H1 (cell line): ENCODE measurements around the gene VEPH1. TPM values are rescaled to one million over a fixed set of nuclear protein-coding genes. Genes with fewer than 3 reads are reported as not detected.

Source experiments
- CTCF ChIA-PET: fragments of 300-600 bp; sonication (Branson Sonifier 250); formaldehyde crosslinking; loops from one replicate; lab custom pipeline; 2021; ENCODE audit not compliant: partially characterized antibody; lab: Charles Lee
- POLR2A ChIA-PET: fragments of 300-600 bp; sonication (Branson Sonifier 250); formaldehyde crosslinking; loops from one replicate; lab custom pipeline; 2021; ENCODE audit warnings: inconsistent platforms; ENCODE audit not compliant: partially characterized antibody; lab: Charles Lee
- DNase-seq, 2 experiments: peaks; one replicate each; pipeline versions ENCODE4 v3.0.0 to v3.0.0-alpha.2; 2010 to 2022; ENCODE audit warnings: low spot score in 2 of 2, low read depth in 1 of 2, mixed read lengths in 1 of 2
- FAIRE-seq: peaks from 2 replicates; lab custom pipeline; 2011; peaks lifted over from hg19 to GRCh38; lab: Jason Lieb, UNC
- H2AFZ ChIP-seq: 2 replicates; pipeline ENCODE4 v1.8.1; 2012; ENCODE audit warnings: low read length, inconsistent platforms
- H2AK5ac ChIP-seq: 2 replicates; pipeline ENCODE4 v1.6.1; 2013; ENCODE audit warnings: low read depth, low read length
- H2BK120ac ChIP-seq: replicated peaks from 2 replicates; pipeline ENCODE3; 2013; ENCODE audit warnings: low read depth, low read length, inconsistent platforms
- H2BK12ac ChIP-seq: 2 replicates; pipeline ENCODE4 v1.6.1; 2013; ENCODE audit warnings: low read depth, low read length
- H2BK15ac ChIP-seq: 2 replicates; pipeline ENCODE4 v1.6.1; 2013; ENCODE audit warnings: low read length
- H2BK20ac ChIP-seq: 2 replicates; pipeline ENCODE4 v1.6.1; 2013; ENCODE audit warnings: low read length
- H2BK5ac ChIP-seq: 2 replicates; pipeline ENCODE4 v1.6.1; 2013; ENCODE audit warnings: low read depth, low read length
- H3K14ac ChIP-seq: 2 replicates; pipeline ENCODE4 v1.6.1; 2013; ENCODE audit warnings: inconsistent platforms; ENCODE audit not compliant: insufficient read length
- H3K18ac ChIP-seq: 2 replicates; pipeline ENCODE4 v1.6.1; 2013; ENCODE audit warnings: low read length; ENCODE audit errors: extremely low read depth
- H3K23ac ChIP-seq: 2 replicates; pipeline ENCODE4 v1.6.1; 2013; ENCODE audit warnings: inconsistent platforms; ENCODE audit not compliant: insufficient read length
- H3K23me2 ChIP-seq: 2 replicates; pipeline ENCODE4 v1.6.1; 2013; ENCODE audit warnings: low read depth, low read length
- H3K27ac ChIP-seq: 2 replicates; pipeline ENCODE4 v1.6.1; 2011; ENCODE audit warnings: low read depth, low read length, inconsistent platforms
- H3K27me3 ChIP-seq, 4 experiments: replicated peaks in 1 of 4; 1 replicate in 1 of 4; 2 replicates in 3 of 4; pipeline versions ENCODE4 v1.6.1 to v1.8.1; 2011 to 2013; ENCODE audit warnings: low read length in 3 of 4, mild to moderate bottlenecking in 3 of 4, inconsistent platforms in 2 of 4, mixed read lengths in 2 of 4, moderate library complexity in 1 of 4; ENCODE audit not compliant: control insufficient read depth in 3 of 4, insufficient read depth in 3 of 4; ENCODE audit errors: extremely low read depth in 1 of 4
- H3K36me3 ChIP-seq, 4 experiments: 2 replicates each; pipeline versions ENCODE4 v1.6.1 to v1.8.1; 2011 to 2013; ENCODE audit warnings: mild to moderate bottlenecking in 4 of 4, low read length in 3 of 4, moderate library complexity in 2 of 4, control low read depth in 1 of 4, inconsistent platforms in 1 of 4; ENCODE audit not compliant: insufficient read depth in 4 of 4, control insufficient read depth in 2 of 4
- H3K4ac ChIP-seq: replicated peaks from 2 replicates; pipeline ENCODE3; 2013; ENCODE audit warnings: low read length, low read depth, mixed read lengths, inconsistent platforms; ENCODE audit not compliant: insufficient read length
- H3K4me1 ChIP-seq, 4 experiments: replicated peaks in 1 of 4; 1 replicate in 1 of 4; 2 replicates in 3 of 4; pipeline versions ENCODE4 v1.6.1 to v1.8.1; 2011 to 2013; ENCODE audit warnings: low read length in 3 of 4, inconsistent platforms in 2 of 4, mixed read lengths in 1 of 4; ENCODE audit not compliant: insufficient read depth in 4 of 4, control insufficient read depth in 3 of 4
- H3K4me2 ChIP-seq, 2 experiments: 2 replicates each; pipeline versions ENCODE4 v1.6.1 to v1.8.1; 2011 to 2013; ENCODE audit warnings: low read depth in 2 of 2, low read length in 2 of 2, control low read depth in 1 of 2, inconsistent platforms in 1 of 2, mild to moderate bottlenecking in 1 of 2; ENCODE audit not compliant: insufficient read depth in 1 of 2
- H3K4me3 ChIP-seq, 4 experiments: fragments of 200-600, 300-600 bp in 1 of 4; sonication (generic), shearing (Covaris generic), sonication (Bioruptor Twin) in 1 of 4; 2 replicates each; pipeline versions ENCODE4 v1.5.1 to v1.8.1; 2011 to 2016; ENCODE audit warnings: low read length in 4 of 4, low read depth in 3 of 4, control low read depth in 2 of 4, inconsistent platforms in 2 of 4, mild to moderate bottlenecking in 2 of 4, mixed read lengths in 1 of 4, moderate library complexity in 1 of 4; ENCODE audit not compliant: insufficient read depth in 2 of 4; ENCODE audit errors: extremely low read depth in 1 of 4
- H3K56ac ChIP-seq: replicated peaks from 2 replicates; pipeline ENCODE3; 2013; ENCODE audit warnings: low read depth, mild to moderate bottlenecking, mixed read lengths, low read length, inconsistent platforms; ENCODE audit not compliant: insufficient read length
- H3K79me1 ChIP-seq: 2 replicates; pipeline ENCODE4 v1.6.1; 2013; ENCODE audit warnings: low read depth, low read length, control low read depth
- H3K79me2 ChIP-seq, 2 experiments: 2 replicates each; pipeline versions ENCODE4 v1.6.1 to v1.8.1; 2012 to 2013; ENCODE audit warnings: low read length in 2 of 2, mild to moderate bottlenecking in 2 of 2, inconsistent platforms in 1 of 2; ENCODE audit not compliant: insufficient read depth in 2 of 2, control insufficient read depth in 1 of 2
- H3K9ac ChIP-seq, 4 experiments: replicated peaks in 1 of 4; 1 replicate in 1 of 4; 2 replicates in 3 of 4; pipeline versions ENCODE4 v1.6.1 to v1.8.1; 2011 to 2013; ENCODE audit warnings: low read depth in 3 of 4, low read length in 3 of 4, control low read depth in 2 of 4, mild to moderate bottlenecking in 2 of 4, moderate library complexity in 2 of 4, inconsistent platforms in 1 of 4; ENCODE audit errors: extremely low read depth in 1 of 4
- H3K9me3 ChIP-seq, 2 experiments: 2 replicates each; pipeline versions ENCODE4 v1.6.1 to v1.8.1; 2012 to 2013; ENCODE audit warnings: mild to moderate bottlenecking in 2 of 2, moderate library complexity in 2 of 2, control low read depth in 1 of 2, inconsistent platforms in 1 of 2, low read depth in 1 of 2, low read length in 1 of 2, mixed read lengths in 1 of 2; ENCODE audit not compliant: insufficient read depth in 2 of 2
- H4K20me1 ChIP-seq, 2 experiments: replicated peaks in 1 of 2; 2 replicates each; pipeline versions ENCODE3 to v1.8.1; 2011 to 2013; ENCODE audit warnings: inconsistent platforms in 2 of 2, low read length in 2 of 2, mild to moderate bottlenecking in 1 of 2; ENCODE audit not compliant: insufficient read depth in 2 of 2, control insufficient read depth in 1 of 2
- H4K5ac ChIP-seq: 2 replicates; pipeline ENCODE4 v1.6.1; 2013; ENCODE audit warnings: low read length, low read depth, mixed read lengths, inconsistent platforms; ENCODE audit not compliant: insufficient read length
- H4K8ac ChIP-seq: 2 replicates; pipeline ENCODE4 v1.8.0; 2013; ENCODE audit warnings: mild to moderate bottlenecking, moderate library complexity, low read length, inconsistent platforms; ENCODE audit not compliant: insufficient read depth; ENCODE audit errors: extremely low read depth
- H4K91ac ChIP-seq: replicated peaks from 2 replicates; pipeline ENCODE3; 2013; ENCODE audit warnings: low read length, mixed read lengths, inconsistent platforms; ENCODE audit not compliant: insufficient read length
- BACH1 ChIP-seq: IDR thresholded peaks from 2 replicates; pipeline ENCODE4 v1.6.1; 2012; ENCODE audit warnings: low read length, improper control_type of control experiment
- BCL11A ChIP-seq, 2 experiments: IDR thresholded peaks; one replicate each; pipeline ENCODE4 v1.6.1; 2011; ENCODE audit warnings: low read depth in 2 of 2, low read length in 2 of 2, mild to moderate bottlenecking in 2 of 2
- CBX8 ChIP-seq: fragments of 300-800, 300-1000 bp; sonication (generic); IDR thresholded peaks from 2 replicates; pipeline ENCODE4 v1.7.1; 2016; ENCODE audit warnings: low read depth, low read length, borderline replicate concordance
- CEBPB ChIP-seq: IDR thresholded peaks from 2 replicates; pipeline ENCODE4 v1.6.1; 2012; ENCODE audit warnings: low read depth, low read length
- CREB1 ChIP-seq: IDR thresholded peaks from 2 replicates; pipeline ENCODE4 v1.6.1; 2012; ENCODE audit warnings: inconsistent platforms
- HDAC2 ChIP-seq, 2 experiments: fragments of 300-600 bp in 1 of 2; sonication (generic) in 1 of 2; IDR thresholded peaks; 2 replicates each; pipeline ENCODE4 v1.6.1; 2011 to 2012; ENCODE audit warnings: low read depth in 2 of 2, low read length in 2 of 2, mild to moderate bottlenecking in 2 of 2, moderate library complexity in 2 of 2, borderline replicate concordance in 1 of 2, inconsistent platforms in 1 of 2
- JUN ChIP-seq: IDR thresholded peaks from 2 replicates; pipeline ENCODE4 v1.6.1; 2011; ENCODE audit warnings: low read depth, mild to moderate bottlenecking, improper control_type of control experiment, low read length
- KDM4A ChIP-seq: IDR thresholded peaks from one replicate; pipeline ENCODE4 v1.7.1; 2012; ENCODE audit warnings: low read depth, mild to moderate bottlenecking, moderate library complexity, low read length, inconsistent platforms; ENCODE audit not compliant: severe bottlenecking
- MAFK ChIP-seq: IDR thresholded peaks from 2 replicates; pipeline ENCODE4 v1.6.1; 2012; ENCODE audit warnings: low read depth, mild to moderate bottlenecking, improper control_type of control experiment, low read length
- POU5F1 ChIP-seq: IDR thresholded peaks from 2 replicates; pipeline ENCODE4 v1.6.1; 2011; ENCODE audit warnings: low read depth, mild to moderate bottlenecking, low read length, moderate library complexity
- SRF ChIP-seq: IDR thresholded peaks from 2 replicates; pipeline ENCODE4 v1.6.1; 2011; ENCODE audit warnings: mild to moderate bottlenecking, low read depth, low read length, moderate library complexity
- TAF7 ChIP-seq: optimal IDR thresholded peaks from 2 replicates; pipeline ENCODE3; 2011; ENCODE audit warnings: low read depth, mild to moderate bottlenecking, inconsistent platforms, low read length, moderate library complexity, borderline replicate concordance
- WGBS, 2 experiments: shearing (Covaris generic) in 1 of 2; methylation state at CpG; one replicate each; pipeline versions ENCODE4 v1.1.6 to v1.1.7; 2013 to 2015; ENCODE audit warnings: low lambda C conversion rate in 2 of 2, mixed read lengths in 2 of 2, inconsistent platforms in 1 of 2, low coverage in 1 of 2, missing lambda C conversion rate in 1 of 2; ENCODE audit not compliant: insufficient replicate concordance in 2 of 2, insufficient coverage in 1 of 2, insufficient read length in 1 of 2; ENCODE audit errors: extremely low coverage in 1 of 2, missing lambda C conversion rate in 1 of 2; 5-methylcytosine and 5-hydroxymethylcytosine counted together
- polyA plus RNA-seq, 7 experiments: library from polyadenylated mRNA; depleted of rRNA in 3 of 7; stranded (reverse) in 5 of 7; unstranded in 2 of 7; fragments of >200 nt in 5 of 7; fragments of 200-250 nt in 2 of 7; gene quantifications; 1 replicate in 5 of 7; 2 replicates in 1 of 7; 4 replicates in 1 of 7; pipeline versions ENCODE4 v1.2.1 to v1.2.3, GENCODE V29; 2011 to 2013; ENCODE audit warnings: missing spikeins in 2 of 7, mixed read lengths in 2 of 7
- total RNA-seq: library from RNA; stranded (reverse); fragmentation: NEBNext Ultra II Directional; extraction: Animal tissue kit (Norgen Biotek cat#: 25700); gene quantifications from 2 replicates; pipeline ENCODE4 v1.2.1, GENCODE V29; 2021

VEPH1 gene
- total and polyA plus RNA-seq, 2 of the 8 experiments (the other 6 are each of a cell fraction or from before 2014, with no cell fraction given) = 12.0 to 18.3 TPM

DNA sequence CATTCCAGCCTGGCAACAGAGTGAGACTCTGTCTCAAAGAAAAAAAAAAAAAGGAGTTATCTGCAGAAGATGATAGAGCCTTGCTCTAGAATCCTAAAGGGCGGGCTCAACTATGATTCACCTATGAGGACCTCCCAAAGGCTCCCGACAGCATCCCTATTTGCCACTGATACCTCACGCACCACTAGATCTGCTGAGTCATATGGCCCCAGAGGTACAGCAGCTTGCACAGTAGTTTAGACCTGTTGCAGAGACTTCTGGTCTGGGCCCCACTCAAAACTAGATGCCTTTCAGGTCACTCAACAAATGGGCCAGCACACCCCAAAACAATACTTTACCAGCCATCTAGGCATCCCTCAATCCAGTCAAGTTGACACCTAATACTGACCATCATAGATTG, 104.6 kb downstream of the VEPH1 start:
- Histone ChIP-seq H4K91ac (no peak overlapping the region), H3K4me1 (no peaks in the 10 kb centered on the region), H2BK20ac (no peak overlapping the region), H3K56ac (no peak overlapping the region), H2BK5ac (no peak overlapping the region), H3K23ac (no peak overlapping the region), H3K36me3 (no peaks in the 10 kb centered on the region; a peak in 1 of 8 replicates), H2BK15ac (no peak overlapping the region), H3K4me2 (no peak overlapping the region), H3K9ac (no peak overlapping the region), H3K4ac (no peak overlapping the region), H3K27ac (no peak overlapping the region), H2BK12ac (no peak overlapping the region), H4K5ac (no peak overlapping the region), H2AFZ (no peak overlapping the region; the same call in 1 of the 2 replicates), H3K18ac (no peak overlapping the region), H3K14ac (no peak overlapping the region), H2AK5ac (no peak overlapping the region), H4K8ac (no peak overlapping the region), H4K20me1 (no peaks in the 10 kb centered on the region), H3K79me1 (no peaks in the 10 kb centered on the region), H3K79me2 (no peaks in the 10 kb centered on the region), H2BK120ac (no peak overlapping the region)
- CTCF ChIA-PET = no interaction called here
- no peak for DNase-seq
- 100% methylated on average over 3 of the region's 3 CpGs; no CpG with 5 or more reads in 1 of the 2 experiments for WGBS, 2 experiments
- TF ChIP-seq JUN = no peak
- TF ChIP-seq BACH1 = no peak
- no peak for TF ChIP-seq POU5F1
- TF ChIP-seq KDM4A = no peak
- no peak for TF ChIP-seq CREB1
- TF ChIP-seq MAFK = no peak
- no peak for TF ChIP-seq CBX8
- TF ChIP-seq SRF = no peak
- no peak for TF ChIP-seq BCL11A (IDR thresholded peaks at IDR 0.05; ENCODE audit: low read depth in 2 of 2, low read length in 2 of 2)
- no peak for TF ChIP-seq TAF7
- TF ChIP-seq CEBPB = no peak
- no peak for TF ChIP-seq HDAC2 (IDR thresholded peaks at IDR 0.05; ENCODE audit: borderline replicate concordance in 1 of 2, low read depth in 2 of 2, low read length in 2 of 2)
- TF ChIP-seq, all 59 proteins: peak for 0
- Histone ChIP-seq H3K9me3 (no peaks in the 10 kb centered on the region), H3K4me3 (no peak overlapping the region), H3K27me3 (no peaks in the 10 kb centered on the region), H3K23me2 (no peaks in the 10 kb centered on the region)
- no peak for FAIRE-seq
- POLR2A ChIA-PET = no interaction called here
